GM06990 (cell line): ENCODE measurements around the gene RXRA.

ENCODE experiments used
- DNase-seq: peaks from one replicate; pipeline ENCODE4 v3.0.0-alpha.2; 2011; ENCODE audit not compliant: insufficient read length; ENCODE audit errors: extremely low read depth
- H3K27me3 ChIP-seq: replicated peaks from 2 replicates; pipeline ENCODE4 v1.6.0; 2011; ENCODE audit warnings: low read length; ENCODE audit not compliant: control insufficient read depth, insufficient read depth
- H3K36me3 ChIP-seq: 2 replicates; pipeline ENCODE4 v1.5.1; 2011; ENCODE audit warnings: low read length; ENCODE audit not compliant: control insufficient read depth, insufficient read depth
- H3K4me3 ChIP-seq: replicated peaks from 2 replicates; pipeline ENCODE4 v1.5.1; 2011; ENCODE audit warnings: low read depth, mild to moderate bottlenecking, control low read depth, low read length
- TF ChIP-seq, protein P1 (sequence below): IDR thresholded peaks from 2 replicates; pipeline ENCODE4 v1.5.1; 2011; ENCODE audit warnings: low read length, control low read depth, mild to moderate bottlenecking, inconsistent platforms; ENCODE audit not compliant: insufficient read depth, poor library complexity, severe bottlenecking

RXRA gene

DNA sequence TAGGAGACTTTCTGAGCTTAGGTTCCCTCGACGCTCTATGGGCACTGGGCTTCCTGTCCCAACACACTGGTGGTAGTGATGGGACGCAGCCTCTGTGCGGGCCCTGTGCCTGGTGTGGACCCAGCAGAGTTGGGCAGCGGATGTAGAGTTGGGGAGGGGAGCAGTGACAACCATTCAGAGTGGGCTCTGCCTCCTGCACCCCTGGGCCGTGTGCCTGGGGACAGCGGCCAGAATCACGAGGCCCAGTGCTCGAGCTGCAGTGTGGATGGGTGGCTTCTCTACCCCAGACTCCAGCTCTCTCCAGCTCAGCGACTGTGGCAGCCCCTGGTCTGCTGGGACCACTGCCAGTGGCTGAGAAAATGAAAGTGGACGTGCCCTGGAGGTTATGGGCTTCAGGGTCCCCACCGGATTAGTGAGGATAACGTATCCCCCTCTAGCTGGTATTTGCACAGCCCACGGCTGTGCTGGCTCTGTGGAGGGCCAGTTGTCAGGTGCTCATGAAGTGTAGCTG lies 18.6 kb downstream of the RXRA start:
- Histone ChIP-seq H3K4me3 (no peak overlapping the region), H3K27me3 (peaks cover 1% of the 10 kb centered on the region), H3K36me3 (no peaks in the 10 kb centered on the region)
- DNase-seq = no peak
- TF ChIP-seq, protein P1, sequence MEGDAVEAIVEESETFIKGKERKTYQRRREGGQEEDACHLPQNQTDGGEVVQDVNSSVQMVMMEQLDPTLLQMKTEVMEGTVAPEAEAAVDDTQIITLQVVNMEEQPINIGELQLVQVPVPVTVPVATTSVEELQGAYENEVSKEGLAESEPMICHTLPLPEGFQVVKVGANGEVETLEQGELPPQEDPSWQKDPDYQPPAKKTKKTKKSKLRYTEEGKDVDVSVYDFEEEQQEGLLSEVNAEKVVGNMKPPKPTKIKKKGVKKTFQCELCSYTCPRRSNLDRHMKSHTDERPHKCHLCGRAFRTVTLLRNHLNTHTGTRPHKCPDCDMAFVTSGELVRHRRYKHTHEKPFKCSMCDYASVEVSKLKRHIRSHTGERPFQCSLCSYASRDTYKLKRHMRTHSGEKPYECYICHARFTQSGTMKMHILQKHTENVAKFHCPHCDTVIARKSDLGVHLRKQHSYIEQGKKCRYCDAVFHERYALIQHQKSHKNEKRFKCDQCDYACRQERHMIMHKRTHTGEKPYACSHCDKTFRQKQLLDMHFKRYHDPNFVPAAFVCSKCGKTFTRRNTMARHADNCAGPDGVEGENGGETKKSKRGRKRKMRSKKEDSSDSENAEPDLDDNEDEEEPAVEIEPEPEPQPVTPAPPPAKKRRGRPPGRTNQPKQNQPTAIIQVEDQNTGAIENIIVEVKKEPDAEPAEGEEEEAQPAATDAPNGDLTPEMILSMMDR = no peak

DNA sequence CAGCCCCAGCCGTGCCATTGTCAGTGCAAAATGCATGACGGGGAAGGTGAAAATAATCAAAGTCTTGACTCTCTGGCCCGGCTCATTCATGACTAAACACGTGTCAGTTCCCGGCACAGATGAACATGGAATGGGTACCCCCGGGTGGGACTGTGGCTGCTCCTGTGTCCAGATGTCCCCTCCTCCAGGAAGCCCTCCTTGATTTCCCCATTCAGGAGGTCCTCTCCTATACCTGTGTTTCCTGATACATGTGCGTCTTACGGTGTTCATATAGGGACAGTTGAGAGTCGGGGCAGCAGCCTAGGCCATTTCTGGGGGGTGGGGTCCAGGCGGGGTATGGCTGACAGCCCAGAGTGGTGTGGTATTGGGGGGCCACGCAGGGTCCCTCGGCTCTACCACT lies 19.5 kb downstream of the RXRA start:
- Histone ChIP-seq H3K36me3 (no peaks in the 10 kb centered on the region), H3K4me3 (no peak overlapping the region), H3K27me3 (peaks cover 1% of the 10 kb centered on the region)
- TF ChIP-seq, protein P1 = no peak
- no peak for DNase-seq

DNA sequence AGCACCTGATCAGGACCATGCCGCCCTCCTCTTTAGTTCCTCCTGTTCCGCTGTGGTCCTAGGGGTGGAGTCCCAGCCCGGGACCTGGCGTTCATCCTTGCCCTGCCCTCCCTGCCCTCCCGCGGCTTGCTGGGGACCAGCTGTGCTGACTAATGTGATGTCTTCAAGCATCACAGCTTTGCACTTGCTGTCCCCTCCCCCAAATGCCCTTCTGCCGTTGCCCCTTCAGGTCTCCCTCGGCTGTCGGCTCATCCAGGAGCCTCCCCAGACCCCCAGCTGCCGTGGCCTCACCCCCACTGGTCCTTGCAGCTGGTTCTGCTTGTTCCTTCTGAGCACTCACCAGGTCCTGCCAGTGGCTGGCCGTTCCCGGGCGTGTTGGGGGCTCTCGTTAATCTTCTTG lies 19.9 kb downstream of the RXRA start:
- Histone ChIP-seq H3K4me3 (no peak overlapping the region), H3K36me3 (no peaks in the 10 kb centered on the region), H3K27me3 (peaks cover 1% of the 10 kb centered on the region)
- TF ChIP-seq, protein P1 = no peak
- DNase-seq = no peak

DNA sequence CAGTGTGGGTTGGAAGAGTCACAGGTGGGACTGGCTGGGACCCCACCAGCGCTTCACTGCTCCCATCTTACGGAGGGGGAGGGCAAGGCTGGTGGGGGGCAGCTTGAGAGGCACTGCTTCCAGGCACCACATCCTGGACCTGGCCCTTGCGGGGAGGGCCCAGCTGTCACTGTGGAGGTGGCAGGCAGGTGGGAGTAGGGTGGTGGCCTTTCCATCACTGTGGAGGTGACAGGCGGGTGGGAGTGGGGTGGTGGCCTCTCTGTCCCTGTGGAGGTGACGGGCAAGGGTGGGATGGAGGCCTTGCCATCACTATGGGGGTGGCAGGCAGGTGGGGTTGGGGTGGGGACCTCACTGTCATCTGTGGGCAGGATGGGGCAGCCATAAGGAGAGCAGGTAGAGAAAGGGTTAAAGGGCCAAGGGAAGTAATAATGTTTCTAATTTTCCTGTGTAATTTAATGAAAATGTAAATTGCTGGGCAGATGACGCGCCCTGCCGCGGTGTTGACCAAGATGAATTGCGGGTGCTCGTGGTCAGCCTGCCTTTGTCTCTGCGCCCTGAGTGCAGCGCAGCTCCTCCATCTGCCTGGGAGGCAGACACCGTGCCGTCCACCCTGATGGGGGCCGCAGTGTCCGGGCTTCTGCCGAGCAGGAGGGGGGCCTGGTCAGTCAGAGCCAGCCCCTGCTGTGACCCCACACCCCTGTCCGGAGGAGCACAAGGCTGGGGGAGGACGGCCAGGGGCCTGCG lies 20.8 kb downstream of the RXRA start:
- Histone ChIP-seq H3K4me3 (no peak overlapping the region), H3K27me3 (peaks cover 1% of the 10 kb centered on the region), H3K36me3 (no peaks in the 10 kb centered on the region)
- TF ChIP-seq, protein P1 = no peak
- no peak for DNase-seq

DNA sequence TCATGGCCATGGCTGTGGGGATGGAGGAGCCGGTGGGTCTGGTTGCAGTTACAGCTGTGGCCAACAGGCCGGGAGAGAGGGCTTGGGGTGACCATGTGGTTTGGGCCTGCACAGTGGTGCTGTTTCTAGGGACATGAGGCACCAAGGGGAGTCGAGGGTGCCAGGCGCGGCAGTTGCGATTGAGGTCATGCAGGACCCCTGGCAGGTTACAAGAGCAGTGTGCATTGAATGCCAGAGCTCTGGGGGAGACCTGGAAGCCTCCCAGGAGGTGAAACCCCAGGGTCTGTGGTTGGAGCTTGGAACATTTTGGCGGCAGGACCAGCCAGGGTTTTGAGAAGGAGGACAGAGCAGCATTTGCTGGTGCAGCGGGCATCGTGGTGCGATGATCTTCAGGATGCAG lies 21.7 kb downstream of the RXRA start:
- Histone ChIP-seq H3K36me3 (no peaks in the 10 kb centered on the region), H3K4me3 (no peak overlapping the region), H3K27me3 (peaks cover 1% of the 10 kb centered on the region)
- DNase-seq = no peak
- TF ChIP-seq, protein P1 = no peak
